Dermis microvascular lymphatic vessel endothelial cell (primary cell): Measurements from ENCODE around the gene DGKA. TPM values are rescaled to one million over a fixed set of nuclear protein-coding genes. Genes with fewer than 3 reads are reported as not detected.
A peak's percentile ranks its signal among the peaks of the same experiment; 100 is the strongest.
"Not testable (repeated sequence)": the region's sequence is repeated elsewhere in the genome, so short reads cannot be mapped to it uniquely, and the experiment has no call there.

Source experiments
- DNase-seq, 2 donors: peaks; one replicate each; pipeline versions ENCODE4 v3.0.0 to v3.0.0-alpha.2; 2010; ENCODE audit warnings: low read depth in 2 of 2
- total RNA-seq: library from RNA; depleted of rRNA; stranded (reverse); fragments of >200 nt; gene quantifications from 2 replicates; pipeline ENCODE4 v1.2.1, GENCODE V29; 2014

DGKA gene
- total RNA-seq: 18.0 and 18.9 TPM in 2 replicates

GRCh38 chr12:55930771-55931316, at the start of gene DGKA:
DGKA (plus strand) TSS chr12:55931162; CDS start chr12:55936504, 5,342 bp downstream.
- peak in 1 of 2 donors; percentile 72 for DNase-seq

- no peak for DNase-seq
Observed at GRCh38 chr12:55885113-55885512, 45.8 kb upstream of the DGKA start.

GRCh38 chr12:55891310-55891709, 39.7 kb upstream of the DGKA start:
- no peak for DNase-seq

- DNase-seq: no peak
Observed at GRCh38 chr12:55893723-55894122, 37.2 kb upstream of the DGKA start.

GRCh38 chr12:55899082-55899481, 31.9 kb upstream of the DGKA start:
- DNase-seq: no peak

- DNase-seq: no peak
Observed at GRCh38 chr12:55901881-55902490, 29.0 kb upstream of the DGKA start.

GRCh38 chr12:55906056-55906455, 24.9 kb upstream of the DGKA start:
- DNase-seq: peak in 1 of 2 donors; percentile 58

GRCh38 chr12:55908726-55909512, 22.0 kb upstream of the DGKA start:
- no peak for DNase-seq

GRCh38 chr12:55909513-55909884, 21.5 kb upstream of the DGKA start:
- no peak for DNase-seq

- DNase-seq: no peak
Observed at GRCh38 chr12:55912908-55913307, 18.1 kb upstream of the DGKA start.

GRCh38 chr12:55915482-55915859, 15.5 kb upstream of the DGKA start:
- DNase-seq: no peak

GRCh38 chr12:55919032-55919431, 11.9 kb upstream of the DGKA start:
- DNase-seq: not testable (repeated sequence)

GRCh38 chr12:55922126-55922525, 8.8 kb upstream of the DGKA start:
- DNase-seq: no peak

GRCh38 chr12:55923648-55924047, 7.3 kb upstream of the DGKA start:
- not testable (repeated sequence) for DNase-seq

- DNase-seq: no peak
Observed at GRCh38 chr12:55925371-55925770, 5.6 kb upstream of the DGKA start.

GRCh38 chr12:55925870-55926737, 4.9 kb upstream of the DGKA start:
- DNase-seq: no peak

- peak; percentile 80 to 91 for DNase-seq
Observed at GRCh38 chr12:55926738-55927587, 4.0 kb upstream of the DGKA start.

- peak; percentile 38 to 73 for DNase-seq
Observed at GRCh38 chr12:55927588-55928502, 3.1 kb upstream of the DGKA start, which contains the start of gene PYM1. PYM1 (minus strand) TSS chr12:55927894; CDS start chr12:55927761, 133 bp downstream.

GRCh38 chr12:55929306-55929791, 1.6 kb upstream of the DGKA start:
- DNase-seq: no peak
